C4-2B (cell line): ENCODE results near the gene ADCY2.

ENCODE experiments used
- H3K27ac ChIP-seq: fragments of 450-650 bp; 2 replicates; pipeline ENCODE4 v1.5.1; 2017
- ZFX ChIP-seq: fragments of 450-650 bp; IDR thresholded peaks from 2 replicates; pipeline ENCODE4 v1.6.1; 2017
- TF ChIP-seq, protein P1 (sequence below): fragments of 450-650 bp; conservative IDR thresholded peaks from 2 replicates; pipeline ENCODE4 v1.5.1; 2017; ENCODE audit warnings: mild to moderate bottlenecking

Gene ADCY2

GRCh38 chr5:7488734-7489133 lies 92.8 kb downstream of the ADCY2 start:
- no peak overlapping the region for H3K27ac ChIP-seq
- TF ChIP-seq, protein P1, sequence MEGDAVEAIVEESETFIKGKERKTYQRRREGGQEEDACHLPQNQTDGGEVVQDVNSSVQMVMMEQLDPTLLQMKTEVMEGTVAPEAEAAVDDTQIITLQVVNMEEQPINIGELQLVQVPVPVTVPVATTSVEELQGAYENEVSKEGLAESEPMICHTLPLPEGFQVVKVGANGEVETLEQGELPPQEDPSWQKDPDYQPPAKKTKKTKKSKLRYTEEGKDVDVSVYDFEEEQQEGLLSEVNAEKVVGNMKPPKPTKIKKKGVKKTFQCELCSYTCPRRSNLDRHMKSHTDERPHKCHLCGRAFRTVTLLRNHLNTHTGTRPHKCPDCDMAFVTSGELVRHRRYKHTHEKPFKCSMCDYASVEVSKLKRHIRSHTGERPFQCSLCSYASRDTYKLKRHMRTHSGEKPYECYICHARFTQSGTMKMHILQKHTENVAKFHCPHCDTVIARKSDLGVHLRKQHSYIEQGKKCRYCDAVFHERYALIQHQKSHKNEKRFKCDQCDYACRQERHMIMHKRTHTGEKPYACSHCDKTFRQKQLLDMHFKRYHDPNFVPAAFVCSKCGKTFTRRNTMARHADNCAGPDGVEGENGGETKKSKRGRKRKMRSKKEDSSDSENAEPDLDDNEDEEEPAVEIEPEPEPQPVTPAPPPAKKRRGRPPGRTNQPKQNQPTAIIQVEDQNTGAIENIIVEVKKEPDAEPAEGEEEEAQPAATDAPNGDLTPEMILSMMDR, result no peak
- no peak for TF ChIP-seq ZFX

GRCh38 chr5:7492371-7492770 lies 96.4 kb downstream of the ADCY2 start:
- no peak for TF ChIP-seq ZFX
- TF ChIP-seq, protein P1, result no peak
- no peak overlapping the region for H3K27ac ChIP-seq

DNA sequence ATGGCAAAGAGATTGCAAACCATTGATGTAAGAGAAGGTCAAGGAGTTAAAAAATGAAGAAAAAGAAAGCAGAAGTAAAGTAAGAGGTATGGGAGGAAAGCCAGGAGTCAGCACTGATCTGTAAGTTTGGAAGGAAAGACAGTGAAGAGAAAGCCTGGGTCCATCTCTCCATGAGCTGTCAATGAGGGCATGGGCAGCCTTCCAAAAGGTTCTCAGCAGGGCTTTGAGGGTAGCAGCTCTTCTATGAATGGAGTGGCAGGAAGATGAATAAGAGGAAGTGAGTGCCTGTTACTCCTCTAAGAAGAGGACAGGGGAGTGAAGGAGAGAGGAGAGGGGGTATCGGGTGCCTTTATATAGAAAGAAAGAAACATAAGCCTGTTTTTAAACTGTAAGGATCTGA lies 97.1 kb downstream of the ADCY2 start:
- TF ChIP-seq, protein P1, result no peak
- no peak for TF ChIP-seq ZFX
- no peak overlapping the region for H3K27ac ChIP-seq

DNA sequence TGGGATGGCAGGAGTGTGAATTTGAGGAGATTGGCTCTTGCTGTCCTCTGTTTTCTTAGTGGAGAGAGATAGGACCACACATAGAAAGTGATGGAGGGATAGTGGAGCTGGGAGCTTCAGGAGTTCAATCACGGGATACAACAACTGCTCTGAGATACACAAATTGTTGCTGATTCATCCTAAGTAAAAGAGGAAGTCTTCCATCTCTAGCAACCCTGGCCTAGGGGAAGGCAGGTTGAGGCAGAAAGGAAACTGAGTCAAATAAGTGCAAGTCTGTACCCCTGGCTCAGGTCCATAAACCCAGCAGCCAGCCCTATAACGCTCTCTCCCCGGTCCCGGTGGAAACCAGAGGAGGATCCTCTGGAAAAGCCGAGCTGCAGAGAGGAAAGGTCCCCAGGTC lies 97.7 kb downstream of the ADCY2 start:
- H3K27ac ChIP-seq, result no peak overlapping the region
- TF ChIP-seq ZFX, result no peak
- TF ChIP-seq, protein P1, result no peak

DNA sequence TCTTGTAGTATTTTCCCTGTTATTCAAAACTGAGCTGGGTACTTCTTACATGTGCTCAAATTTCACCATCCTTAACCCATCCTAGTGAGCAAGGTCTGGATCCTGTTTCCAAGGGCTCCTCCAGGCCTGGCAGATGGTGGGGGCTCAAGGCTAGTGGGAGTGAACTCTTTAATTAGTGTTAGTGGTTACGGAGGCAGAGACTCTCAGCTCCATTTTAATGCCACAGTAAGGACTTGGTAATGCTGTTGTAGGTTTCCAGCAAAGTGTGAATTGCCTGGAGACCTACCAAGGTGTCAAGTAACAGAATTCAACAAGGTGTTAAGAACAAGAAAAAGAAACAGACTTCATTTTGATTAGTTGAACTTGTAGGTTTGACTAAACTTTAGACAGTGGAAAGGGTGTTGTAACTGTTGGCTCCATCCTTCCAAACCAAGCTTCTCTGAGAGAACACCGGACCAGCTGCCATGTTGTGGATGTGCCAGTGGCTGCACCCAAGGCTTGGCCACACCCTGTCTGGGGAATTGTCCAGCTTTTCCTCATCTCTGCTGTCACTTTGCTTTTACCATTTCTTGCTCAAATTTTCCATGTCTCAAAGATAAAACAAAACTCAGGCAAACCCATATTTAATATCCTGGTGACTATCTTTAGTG lies 98.7 kb downstream of the ADCY2 start:
- TF ChIP-seq, protein P1, result no peak
- TF ChIP-seq ZFX, result no peak
- no peak overlapping the region for H3K27ac ChIP-seq

DNA sequence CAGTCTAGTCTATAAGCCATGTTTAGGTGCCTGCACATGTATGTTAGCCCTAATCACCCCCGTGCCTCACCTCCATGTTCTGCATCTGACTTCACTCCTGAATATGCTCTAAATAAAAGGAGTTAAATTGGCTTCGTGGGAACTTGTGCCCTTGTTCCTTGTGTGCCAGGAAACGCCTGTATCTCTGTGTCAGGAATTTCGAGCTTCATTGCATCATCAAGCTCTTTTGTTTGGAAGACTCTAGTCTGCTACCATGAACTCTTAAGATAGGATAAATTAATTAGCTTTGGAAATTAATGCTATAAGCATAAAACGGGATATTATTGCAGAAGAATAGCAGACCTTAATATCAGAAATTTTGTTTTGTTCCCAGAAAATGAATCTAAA lies 99.2 kb downstream of the ADCY2 start:
- H3K27ac ChIP-seq, result no peak overlapping the region
- TF ChIP-seq, protein P1, result no peak
- TF ChIP-seq ZFX, result no peak

GRCh38 chr5:7500256-7500655 lies 104.3 kb downstream of the ADCY2 start:
- H3K27ac ChIP-seq, result no peak overlapping the region
- TF ChIP-seq, protein P1, result no peak
- no peak for TF ChIP-seq ZFX
